Activated CD8-positive, alpha-beta memory T cell treated with anti-CD3 and anti-CD28 coated beads for 36 hours (primary cell): ENCODE data around the gene SETDB1. TPM values are rescaled to one million over a fixed set of nuclear protein-coding genes. Genes with fewer than 3 reads are reported as not detected.

ENCODE experiments used
- CTCF ChIA-PET: fragments of 350-600 bp; sonication (Branson Sonifier 250); formaldehyde crosslinking; loops from one replicate; lab custom pipeline; 2021; ENCODE audit warnings: antibody characterized with exemption; lab: Charles Lee
- POLR2A ChIA-PET: fragments of 350-600 bp; sonication (Branson Sonifier 250); formaldehyde crosslinking; loops from one replicate; lab custom pipeline; 2021; ENCODE audit warnings: antibody characterized with exemption; lab: Charles Lee
- total RNA-seq, 2 experiments: library from RNA; stranded (reverse); gene quantifications; one replicate each; pipeline ENCODE4 v1.2.3, GENCODE V29; 2021

The SETDB1 gene
- total RNA-seq, 2 experiments from 2014 or later = 44.0 to 44.2 TPM

GRCh38 chr1:150987924-150988323 lies 61.8 kb downstream of the SETDB1 start:
- CTCF ChIA-PET = interaction anchor here (0.5 to 1.2 kb wide), 2 partner anchors 8 to 164 kb away, joined by 3 to 8 read pairs; no protein-coding TSS in a partner anchor
- POLR2A ChIA-PET = interaction anchor here (0.6 kb wide), 1 partner anchor 60 kb away, joined by 3 read pairs; no protein-coding TSS in a partner anchor

GRCh38 chr1:150992626-150993025 lies 66.5 kb downstream of the SETDB1 start:
- ChIA-PET POLR2A (interaction anchor here (0.6 kb wide), 2 partner anchors 77 to 171 kb away, joined by 5 to 7 read pairs; no protein-coding TSS in a partner anchor), CTCF (interaction anchor here (0.6 kb wide), 1 partner anchor 234 kb away, joined by 3 read pairs; no protein-coding TSS in a partner anchor)

GRCh38 chr1:150994248-150994647 lies 68.1 kb downstream of the SETDB1 start:
- POLR2A ChIA-PET = no interaction called here
- CTCF ChIA-PET = interaction anchor here (0.5 to 3.5 kb wide), 5 partner anchors 9 to 55 kb away, joined by 3 to 27 read pairs (median 13); partner anchors contain the start of genes ANXA9 and MINDY1

GRCh38 chr1:150995460-150995859 lies 69.3 kb downstream of the SETDB1 start:
- POLR2A ChIA-PET = no interaction called here
- CTCF ChIA-PET = interaction anchor here (1.0 to 3.5 kb wide), 10 partner anchors 8 to 436 kb away, joined by 3 to 27 read pairs (median 4); partner anchors contain the start of genes ANXA9 and MINDY1

- ChIA-PET POLR2A (interaction anchor here (0.7 kb wide), 1 partner anchor 176 kb away, joined by 3 read pairs; no protein-coding TSS in a partner anchor), CTCF (interaction anchor here (0.9 to 3.5 kb wide), 10 partner anchors 10 to 436 kb away, joined by 3 to 27 read pairs (median 4); partner anchors contain the start of genes ANXA9 and MINDY1)
Measured at GRCh38 chr1:150995896-150996295, 69.7 kb downstream of the SETDB1 start.

GRCh38 chr1:150997126-150997872 lies 71.1 kb downstream of the SETDB1 start:
- POLR2A ChIA-PET = no interaction called here
- CTCF ChIA-PET = interaction anchor here (1.7 to 3.5 kb wide), 3 partner anchors 9 to 24 kb away, joined by 6 to 27 read pairs (median 15); partner anchors contain the start of genes ANXA9 and MINDY1

- ChIA-PET CTCF (no interaction called here), POLR2A (no interaction called here)
Measured at GRCh38 chr1:150997949-150998348, 71.8 kb downstream of the SETDB1 start.

- ChIA-PET CTCF (interaction anchor here (0.9 to 1.6 kb wide), 4 partner anchors 18 to 100 kb away, joined by 3 to 10 read pairs (median 3); no protein-coding TSS in a partner anchor), POLR2A (no interaction called here)
Measured at GRCh38 chr1:150999051-150999674, 73.0 kb downstream of the SETDB1 start.

- POLR2A ChIA-PET = no interaction called here
- CTCF ChIA-PET = interaction anchor here (0.8 to 1.6 kb wide), 5 partner anchors 18 to 100 kb away, joined by 3 to 10 read pairs (median 3); no protein-coding TSS in a partner anchor
Measured at GRCh38 chr1:150999926-151000325, 73.8 kb downstream of the SETDB1 start.

- CTCF ChIA-PET = interaction anchor here (0.8 to 1.6 kb wide), 3 partner anchors 19 to 78 kb away, joined by 3 to 10 read pairs (median 3); no protein-coding TSS in a partner anchor
- POLR2A ChIA-PET = no interaction called here
Measured at GRCh38 chr1:151000408-151000807, 74.2 kb downstream of the SETDB1 start.

- POLR2A ChIA-PET = no interaction called here
- CTCF ChIA-PET = interaction anchor here (0.7 kb wide), 1 partner anchor 22 kb away, joined by 4 read pairs; no protein-coding TSS in a partner anchor
Measured at GRCh38 chr1:151001602-151002001, 75.4 kb downstream of the SETDB1 start.

GRCh38 chr1:151002051-151002450 lies 75.9 kb downstream of the SETDB1 start:
- CTCF ChIA-PET = interaction anchor here (0.7 kb wide), 1 partner anchor 23 kb away, joined by 4 read pairs; no protein-coding TSS in a partner anchor
- POLR2A ChIA-PET = no interaction called here

- POLR2A ChIA-PET = no interaction called here
Measured at GRCh38 chr1:151002611-151003010, 76.4 kb downstream of the SETDB1 start.

GRCh38 chr1:151003180-151003579 lies 77.0 kb downstream of the SETDB1 start:
- ChIA-PET CTCF (interaction anchor here (1.0 to 1.3 kb wide), 2 partner anchors 8 to 443 kb away, joined by 3 to 4 read pairs; no protein-coding TSS in a partner anchor), POLR2A (no interaction called here)

More at GRCh38 chr1:151002611-151003010, 76.4 kb downstream of the SETDB1 start:
- CTCF ChIA-PET = interaction anchor here (1.0 to 1.3 kb wide), 2 partner anchors 8 to 443 kb away, joined by 3 to 4 read pairs; no protein-coding TSS in a partner anchor

- ChIA-PET CTCF (interaction anchor here (1.2 to 3.3 kb wide), 6 partner anchors 10 to 55 kb away, joined by 3 to 15 read pairs (median 3); partner anchors contain the start of genes CDC42SE1 and MLLT11), POLR2A (interaction anchor here (0.9 to 1.8 kb wide), 4 partner anchors 32 to 426 kb away, joined by 3 to 7 read pairs (median 3); partner anchors contain the start of genes C1orf56, CDC42SE1, MCL1 and MLLT11)
Measured at GRCh38 chr1:151005729-151006319, 79.7 kb downstream of the SETDB1 start.

- POLR2A ChIA-PET = interaction anchor here (0.7 to 1.8 kb wide), 6 partner anchors 33 to 445 kb away, joined by 3 to 7 read pairs (median 3); partner anchors contain the start of genes C1orf56, CDC42SE1, ENSA and MCL1
- CTCF ChIA-PET = interaction anchor here (1.2 to 3.3 kb wide), 6 partner anchors 11 to 54 kb away, joined by 3 to 15 read pairs (median 3); partner anchors contain the start of genes CDC42SE1 and MLLT11
Measured at GRCh38 chr1:151006327-151007052, 80.3 kb downstream of the SETDB1 start, which contains the start of gene MINDY1. Gene MINDY1 (minus strand): TSS chr1:151006902. CDS start chr1:151002617, 4,285 bp downstream.

GRCh38 chr1:151007853-151008243 lies 81.7 kb downstream of the SETDB1 start:
- ChIA-PET CTCF (interaction anchor here (0.7 kb wide), 1 partner anchor 62 kb away, joined by 3 read pairs; no protein-coding TSS in a partner anchor), POLR2A (no interaction called here)
